T-cell (primary cell): ENCODE data around the gene SMIM7. TPM values are rescaled to one million over a fixed set of nuclear protein-coding genes. Genes with fewer than 3 reads are reported as not detected.
A peak's percentile ranks its signal among the peaks of the same experiment; 100 is the strongest.

Source experiments
- ATAC-seq, 4 experiments: fragments of 200-7000 bp in 3 of 4; fragments of 150-1000 bp in 1 of 4; cut with Tn5 transposase; replicated peaks in 1 of 4; 1 replicate in 3 of 4; 2 replicates in 1 of 4; pipeline ENCODE4 v1.10.0; 2021; ENCODE audit warnings: moderate library complexity in 3 of 4, mild to moderate bottlenecking in 2 of 4, moderate number of reproducible peaks in 1 of 4
- CTCF ChIA-PET, 2 donors: fragments of 300-600 bp; sonication (Branson Sonifier 250); formaldehyde crosslinking; loops; one replicate each; lab custom pipeline; 2022; ENCODE audit warnings: antibody characterized with exemption in 2 of 2; lab: Charles Lee
- POLR2A ChIA-PET, 2 donors: fragments of 300-600 bp; sonication (Branson Sonifier 250); formaldehyde crosslinking; loops; one replicate each; lab custom pipeline; 2022; ENCODE audit warnings: antibody characterized with exemption in 2 of 2; lab: Charles Lee
- DNase-seq, 35 experiments: peaks; one replicate each; pipeline versions ENCODE4 v3.0.0 to v3.0.0-alpha.2; 2013 to 2023
- H3K27ac ChIP-seq: one replicate; pipeline ENCODE4 v1.5.1; 2013; ENCODE audit warnings: low read length
- H3K27me3 ChIP-seq, 2 experiments: replicated peaks in 1 of 2; 1 replicate in 1 of 2; 2 replicates in 1 of 2; pipeline versions ENCODE4 v1.6.1 to v1.7.0; 2013; ENCODE audit warnings: low read length in 1 of 2, mixed read lengths in 1 of 2; ENCODE audit not compliant: control insufficient read depth in 2 of 2, insufficient read depth in 2 of 2; ENCODE audit errors: extremely low read depth in 1 of 2
- H3K36me3 ChIP-seq, 2 donors: 1 replicate in 1 of 2; 2 replicates in 1 of 2; pipeline versions ENCODE4 v1.6.1 to v1.7.0; 2013; ENCODE audit warnings: low read length in 1 of 2; ENCODE audit not compliant: control insufficient read depth in 2 of 2, insufficient read depth in 1 of 2; ENCODE audit errors: extremely low read depth in 1 of 2
- H3K4me1 ChIP-seq, 2 experiments: 1 replicate in 1 of 2; 2 replicates in 1 of 2; pipeline versions ENCODE4 v1.6.1 to v1.7.0; 2013; ENCODE audit warnings: low read length in 2 of 2, mixed read lengths in 1 of 2; ENCODE audit not compliant: insufficient read depth in 2 of 2, control insufficient read depth in 1 of 2; ENCODE audit errors: extremely low read depth in 1 of 2
- H3K4me3 ChIP-seq, 2 donors: 1 replicate in 1 of 2; 2 replicates in 1 of 2; pipeline versions ENCODE4 v1.5.1 to v1.7.0; 2013; ENCODE audit warnings: mild to moderate bottlenecking in 2 of 2, low read length in 1 of 2, moderate library complexity in 1 of 2; ENCODE audit not compliant: control insufficient read depth in 1 of 2; ENCODE audit errors: extremely low read depth in 1 of 2
- H3K9me3 ChIP-seq: 2 replicates; pipeline ENCODE4 v1.7.0; 2013
- H3K27ac Mint-ChIP-seq, 2 donors: one replicate each; pipeline ENCODE4 v1.8.0; 2020 to 2021; ENCODE audit warnings: mild to moderate bottlenecking in 2 of 2, mixed read lengths in 2 of 2
- H3K27me3 Mint-ChIP-seq, 2 donors: one replicate each; pipeline ENCODE4 v1.8.0; 2021 to 2022; ENCODE audit warnings: mixed read lengths in 2 of 2
- H3K36me3 Mint-ChIP-seq: one replicate; pipeline ENCODE4 v1.8.0; 2021; ENCODE audit warnings: mixed read lengths
- H3K4me1 Mint-ChIP-seq, 3 donors: one replicate each; pipeline ENCODE4 v1.8.0; 2020 to 2022; ENCODE audit warnings: mixed read lengths in 3 of 3, mild to moderate bottlenecking in 1 of 3
- H3K4me3 Mint-ChIP-seq, 3 donors: one replicate each; pipeline ENCODE4 v1.8.0; 2020 to 2022; ENCODE audit warnings: mild to moderate bottlenecking in 3 of 3, mixed read lengths in 3 of 3, moderate library complexity in 3 of 3
- H3K9me3 Mint-ChIP-seq, 3 donors: one replicate each; pipeline ENCODE4 v1.8.0; 2020 to 2022; ENCODE audit warnings: mixed read lengths in 3 of 3
- WGBS: methylation state at CpG from one replicate; pipeline ENCODE4 v1.1.5; 2013; ENCODE audit warnings: missing lambda C conversion rate; ENCODE audit not compliant: insufficient coverage; 5-methylcytosine and 5-hydroxymethylcytosine counted together
- total RNA-seq, 35 experiments: library from RNA in 6 of 35; stranded (reverse) in 6 of 35; fragments of 120-200 nt in 1 of 35; gene quantifications; one replicate each; pipeline versions ENCODE4 v1.2.1 to v1.2.4 and lab custom pipeline; 2013 to 2026

The SMIM7 gene
- total RNA-seq (10 to 100 TPM; 56.7 to 77.6 (median 73.1) TPM), total RNA-seq (lab: John Stamatoyannopoulos, UW) (12.7 to 44.4 (median 28.8) reads per million in 29 experiments)
- total RNA-seq (2013) = 75.7 TPM

- ChIA-PET CTCF (interaction anchor here in 1 of 2 donors (0.6 to 1.1 kb wide), 5 partner anchors 9 to 589 kb away, joined by 3 to 6 read pairs (median 4); partner anchors contain the start of genes C19orf44 and CALR3), POLR2A (interaction anchor here (0.5 to 1.0 kb wide), 5 partner anchors 76 to 1534 kb away, joined by 3 to 12 read pairs (median 5); partner anchors contain the start of genes C19orf44 (in 1 of the 2) and CALR3 (in 1 of the 2))
- peaks cover 0 to 7% of the 10 kb centered on the region in 2 experiments for H3K27me3 ChIP-seq
- H3K4me3 ChIP-seq = peak within 1 kb of the TSS; percentile 91 to 98
- peaks cover 7 to 48% of the 10 kb centered on the region in 2 experiments for H3K4me1 ChIP-seq
- WGBS = under 1% methylated on average over 54 of the region's 60 CpGs
- peak; percentile 96 to 98 (median 97) for ATAC-seq
- Mint-ChIP-seq H3K27me3 (no peaks in the 10 kb centered on the region), H3K36me3 (peaks cover 18% of the 10 kb centered on the region), H3K27ac (peak within 1 kb of the TSS; percentile 94 to 100), H3K9me3 (no peaks in the 10 kb centered on the region), H3K4me3 (peak within 1 kb of the TSS; percentile 93 to 98 (median 93)), H3K4me1 (peaks cover 28 to 52% (median 44%) of the 10 kb centered on the region in 3 donors)
- no peaks in the 10 kb centered on the region for H3K9me3 ChIP-seq
- peak; percentile 95 to 99 (median 98) for DNase-seq
- H3K36me3 ChIP-seq = peaks cover 15 to 33% of the 10 kb centered on the region in 2 donors
- peak within 1 kb of the TSS; percentile 74 for H3K27ac ChIP-seq
These were observed at the start of gene SMIM7 for GRCh38 chr19:16659832-16660708. TSS of gene SMIM7 (minus strand) at chr19:16660144. CDS start at chr19:16660110, 34 bp downstream.

- H3K27ac Mint-ChIP-seq = no peak overlapping the region
- WGBS = 80% methylated on average over 1 of the region's 4 CpGs
- no peaks in the 10 kb centered on the region for H3K4me1 ChIP-seq
- no peak overlapping the region for H3K4me3 Mint-ChIP-seq
- CTCF ChIA-PET = no interaction called here
- no peaks in the 10 kb centered on the region for H3K9me3 Mint-ChIP-seq
- H3K36me3 ChIP-seq = no peaks in the 10 kb centered on the region
- DNase-seq (no peak), ATAC-seq (no peak)
- H3K36me3 Mint-ChIP-seq = no peaks in the 10 kb centered on the region
- H3K4me3 ChIP-seq = no peak overlapping the region
- POLR2A ChIA-PET = no interaction called here
- H3K27me3 ChIP-seq = peaks cover 0 to 11% of the 10 kb centered on the region in 2 experiments
- peaks cover 2 to 3% of the 10 kb centered on the region in 2 donors for H3K27me3 Mint-ChIP-seq
- H3K27ac ChIP-seq = no peak overlapping the region
- no peaks in the 10 kb centered on the region for H3K4me1 Mint-ChIP-seq
- no peaks in the 10 kb centered on the region for H3K9me3 ChIP-seq
These were observed 43.7 kb upstream of the SMIM7 start for GRCh38 chr19:16703677-16704076.

- Mint-ChIP-seq H3K9me3 (no peaks in the 10 kb centered on the region), H3K36me3 (no peaks in the 10 kb centered on the region), H3K27ac (no peak overlapping the region), H3K27me3 (peaks cover under 1 to 1% of the 10 kb centered on the region in 2 donors), H3K4me1 (no peaks in the 10 kb centered on the region), H3K4me3 (no peak overlapping the region)
- ChIA-PET POLR2A (no interaction called here), CTCF (interaction anchor here in 1 of 2 donors (0.6 kb wide), 2 partner anchors 10 to 192 kb away, joined by 3 to 6 read pairs; no protein-coding TSS in a partner anchor)
- Histone ChIP-seq H3K27ac (no peak overlapping the region), H3K36me3 (no peaks in the 10 kb centered on the region), H3K4me3 (no peak overlapping the region), H3K27me3 (peaks cover 0 to 8% of the 10 kb centered on the region in 2 experiments), H3K4me1 (no peaks in the 10 kb centered on the region), H3K9me3 (no peaks in the 10 kb centered on the region)
- 85% methylated on average over 5 of the region's 6 CpGs for WGBS
- ATAC-seq (no peak), DNase-seq (no peak)
These were observed 42.2 kb upstream of the SMIM7 start for GRCh38 chr19:16702123-16702522.

- DNase-seq = no peak
- Mint-ChIP-seq H3K9me3 (peaks cover 0 to 4% (median 0%) of the 10 kb centered on the region in 3 donors), H3K4me1 (no peaks in the 10 kb centered on the region), H3K27ac (no peak overlapping the region), H3K27me3 (no peaks in the 10 kb centered on the region), H3K36me3 (no peaks in the 10 kb centered on the region), H3K4me3 (no peak overlapping the region)
- POLR2A ChIA-PET = no interaction called here
- no peaks in the 10 kb centered on the region for H3K9me3 ChIP-seq
- ATAC-seq = no peak
- no peak overlapping the region for H3K4me3 ChIP-seq
- H3K27ac ChIP-seq = no peak overlapping the region
- no peaks in the 10 kb centered on the region for H3K36me3 ChIP-seq
- CTCF ChIA-PET = no interaction called here
- H3K27me3 ChIP-seq = peaks cover 0 to 8% of the 10 kb centered on the region in 2 experiments
- 100% methylated on average over 1 of the region's 5 CpGs for WGBS
- H3K4me1 ChIP-seq = no peaks in the 10 kb centered on the region
These were observed 39.0 kb upstream of the SMIM7 start for GRCh38 chr19:16698914-16699313.

GRCh38 chr19:16688084-16688483, 28.1 kb upstream of the SMIM7 start:
- peaks cover 0 to 4% (median 3%) of the 10 kb centered on the region in 3 donors for H3K9me3 Mint-ChIP-seq
- no peak overlapping the region for H3K4me3 ChIP-seq
- no peaks in the 10 kb centered on the region for H3K9me3 ChIP-seq
- H3K4me3 Mint-ChIP-seq = no peak overlapping the region
- DNase-seq (no peak), ATAC-seq (no peak)
- H3K27me3 ChIP-seq = peaks cover 0 to 12% of the 10 kb centered on the region in 2 experiments
- H3K27me3 Mint-ChIP-seq = no peaks in the 10 kb centered on the region
- ChIA-PET CTCF (interaction anchor here in 1 of 2 donors (0.7 kb wide), 1 partner anchor 1390 kb away, joined by 4 read pairs; no protein-coding TSS in a partner anchor), POLR2A (no interaction called here)
- H3K36me3 Mint-ChIP-seq = peaks cover 4% of the 10 kb centered on the region
- 90% methylated on average over 9 of the region's 12 CpGs for WGBS
- no peaks in the 10 kb centered on the region for H3K36me3 ChIP-seq
- no peaks in the 10 kb centered on the region for H3K4me1 ChIP-seq
- no peak overlapping the region for H3K27ac ChIP-seq
- H3K4me1 Mint-ChIP-seq = no peaks in the 10 kb centered on the region
- H3K27ac Mint-ChIP-seq = no peak overlapping the region

- DNase-seq = no peak
- Mint-ChIP-seq H3K9me3 (peaks cover 0 to 14% (median 9%) of the 10 kb centered on the region in 3 donors), H3K27me3 (peaks cover 3 to 4% of the 10 kb centered on the region in 2 donors), H3K36me3 (peaks cover 7% of the 10 kb centered on the region), H3K4me1 (no peaks in the 10 kb centered on the region), H3K4me3 (no peak overlapping the region), H3K27ac (no peak overlapping the region)
- Histone ChIP-seq H3K4me1 (no peaks in the 10 kb centered on the region), H3K36me3 (peaks cover 0 to 2% of the 10 kb centered on the region in 2 donors), H3K27ac (no peak overlapping the region), H3K4me3 (no peak overlapping the region), H3K9me3 (no peaks in the 10 kb centered on the region), H3K27me3 (peaks cover 0 to 21% of the 10 kb centered on the region in 2 experiments)
- 100% methylated on average over 1 of the region's 3 CpGs for WGBS
- ChIA-PET POLR2A (interaction anchor here (0.6 to 0.7 kb wide), 2 partner anchors 205 to 1405 kb away, joined by 3 read pairs; no protein-coding TSS in a partner anchor), CTCF (no interaction called here)
- no peak for ATAC-seq
These were observed 24.3 kb upstream of the SMIM7 start for GRCh38 chr19:16684216-16684615.
